ENCODE measurements around the gene GGT6. TPM values are rescaled to one million over a fixed set of nuclear protein-coding genes. Genes with fewer than 3 reads are reported as not detected.

The GGT6 gene
- total and polyA plus RNA-seq, 2 of the 13 experiments (the other 11 are each of a cell fraction or from before 2014, with no cell fraction given): 0.16 to 0.80 TPM

DNA sequence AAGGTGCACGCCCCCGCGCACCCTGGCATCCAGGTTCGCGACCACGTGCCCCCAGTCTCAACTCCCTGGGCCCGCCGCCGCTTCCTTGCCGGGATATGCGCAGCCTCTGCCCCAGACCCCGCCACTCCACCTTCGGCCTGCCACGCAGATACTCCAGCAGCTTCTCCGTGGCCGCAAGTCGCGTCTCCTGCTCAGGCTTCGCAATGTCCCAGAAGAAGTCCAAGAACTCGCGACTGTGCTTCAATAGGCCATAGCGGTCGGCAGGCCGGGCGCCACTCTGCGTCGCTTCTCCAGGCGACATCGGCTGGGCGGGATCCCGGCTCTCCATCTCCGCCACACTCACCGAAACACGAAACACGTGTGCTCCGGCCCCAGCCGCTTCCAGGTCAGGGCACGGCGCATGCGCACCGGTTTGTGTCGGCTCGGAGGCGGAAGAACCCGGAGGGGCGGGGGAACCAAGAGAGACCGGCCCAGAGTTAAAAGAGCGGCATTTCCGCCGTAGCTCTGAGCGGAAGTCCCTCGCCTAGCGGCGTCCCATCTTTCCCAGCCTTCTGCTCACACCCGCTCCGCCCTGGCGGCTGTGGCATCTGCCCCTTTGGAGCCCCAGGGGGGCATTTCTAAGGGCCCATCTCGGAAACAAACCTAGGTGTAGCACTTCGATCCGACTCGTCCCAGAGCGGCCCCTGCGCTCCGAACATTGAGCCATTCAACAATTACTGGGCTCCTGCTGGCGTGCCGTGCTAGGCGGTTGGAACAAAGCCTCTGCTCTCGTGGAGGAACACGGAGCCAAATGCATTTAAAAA, 5.2 kb downstream of the GGT6 start, which contains the start of gene MYBBP1A (continued):
- TF ChIP-seq ZNF839 (CRISPR knock-in tag; IDR thresholded peaks at IDR 0.05; ENCODE audit: borderline replicate concordance) (0 out of 2 replicates have a peak, but pooled peaks have one; percentile 5), ERF (CRISPR knock-in tag; IDR thresholded peaks at IDR 0.05) (peak; percentile 72; the same call in 1 of the 2 replicates), ZNF12 (CRISPR knock-in tag; IDR thresholded peaks at IDR 0.05) (0 out of 2 replicates have a peak, but pooled peaks have one; percentile 12), ZIK1 (CRISPR knock-in tag; IDR thresholded peaks at IDR 0.05; ENCODE audit: borderline replicate concordance, low read depth) (peak; percentile 76; the same call in 1 of the 2 replicates), EEA1 (CRISPR knock-in tag; IDR thresholded peaks at IDR 0.05; ENCODE audit: borderline replicate concordance) (peak; percentile 89; the same call in 1 of the 2 replicates), ZMYM4 (CRISPR knock-in tag; IDR thresholded peaks at IDR 0.05) (peak; percentile 76), ZNF30 (CRISPR knock-in tag; IDR thresholded peaks at IDR 0.05) (no peak; the same call in 1 of the 2 replicates), ZFP36L1 (CRISPR knock-in tag; IDR thresholded peaks at IDR 0.05) (peak; percentile 89; the same call in 1 of the 2 replicates), PHF8 (CRISPR knock-in tag; IDR thresholded peaks at IDR 0.05) (peak; percentile 88), KDM2A (CRISPR knock-in tag; IDR thresholded peaks at IDR 0.05; ENCODE audit: borderline replicate concordance, low read depth) (peak; percentile 66; the same call in 1 of the 2 replicates), POLR2A (IDR thresholded peaks at IDR 0.05; ENCODE audit: insufficient read depth in 1 of 2, low read depth in 2 of 2, low read length in 2 of 2) (peak; percentile 78 to 92), SOX6 (IDR thresholded peaks at IDR 0.05) (no peak), SOX6 (CRISPR knock-in tag; IDR thresholded peaks at IDR 0.05) (peak; percentile 69)
- TF ChIP-seq, protein P1, sequence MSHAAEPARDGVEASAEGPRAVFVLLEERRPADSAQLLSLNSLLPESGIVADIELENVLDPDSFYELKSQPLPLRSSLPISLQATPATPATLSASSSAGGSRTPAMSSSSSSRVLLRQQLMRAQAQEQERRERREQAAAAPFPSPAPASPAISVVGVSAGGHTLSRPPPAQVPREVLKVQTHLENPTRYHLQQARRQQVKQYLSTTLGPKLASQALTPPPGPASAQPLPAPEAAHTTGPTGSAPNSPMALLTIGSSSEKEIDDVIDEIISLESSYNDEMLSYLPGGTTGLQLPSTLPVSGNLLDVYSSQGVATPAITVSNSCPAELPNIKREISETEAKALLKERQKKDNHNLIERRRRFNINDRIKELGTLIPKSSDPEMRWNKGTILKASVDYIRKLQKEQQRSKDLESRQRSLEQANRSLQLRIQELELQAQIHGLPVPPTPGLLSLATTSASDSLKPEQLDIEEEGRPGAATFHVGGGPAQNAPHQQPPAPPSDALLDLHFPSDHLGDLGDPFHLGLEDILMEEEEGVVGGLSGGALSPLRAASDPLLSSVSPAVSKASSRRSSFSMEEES (CRISPR knock-in tag; IDR thresholded peaks at IDR 0.05): peak; percentile 53; the same call in 1 of the 2 replicates
- TF ChIP-seq, protein P2, sequence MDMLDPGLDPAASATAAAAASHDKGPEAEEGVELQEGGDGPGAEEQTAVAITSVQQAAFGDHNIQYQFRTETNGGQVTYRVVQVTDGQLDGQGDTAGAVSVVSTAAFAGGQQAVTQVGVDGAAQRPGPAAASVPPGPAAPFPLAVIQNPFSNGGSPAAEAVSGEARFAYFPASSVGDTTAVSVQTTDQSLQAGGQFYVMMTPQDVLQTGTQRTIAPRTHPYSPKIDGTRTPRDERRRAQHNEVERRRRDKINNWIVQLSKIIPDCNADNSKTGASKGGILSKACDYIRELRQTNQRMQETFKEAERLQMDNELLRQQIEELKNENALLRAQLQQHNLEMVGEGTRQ (IDR thresholded peaks at IDR 0.05; ENCODE audit: low read depth, low read length): no peak
- TF ChIP-seq, protein P2 (CRISPR knock-in tag; IDR thresholded peaks at IDR 0.05; ENCODE audit: borderline replicate concordance): peak; percentile 64
- TF ChIP-seq, protein P3, sequence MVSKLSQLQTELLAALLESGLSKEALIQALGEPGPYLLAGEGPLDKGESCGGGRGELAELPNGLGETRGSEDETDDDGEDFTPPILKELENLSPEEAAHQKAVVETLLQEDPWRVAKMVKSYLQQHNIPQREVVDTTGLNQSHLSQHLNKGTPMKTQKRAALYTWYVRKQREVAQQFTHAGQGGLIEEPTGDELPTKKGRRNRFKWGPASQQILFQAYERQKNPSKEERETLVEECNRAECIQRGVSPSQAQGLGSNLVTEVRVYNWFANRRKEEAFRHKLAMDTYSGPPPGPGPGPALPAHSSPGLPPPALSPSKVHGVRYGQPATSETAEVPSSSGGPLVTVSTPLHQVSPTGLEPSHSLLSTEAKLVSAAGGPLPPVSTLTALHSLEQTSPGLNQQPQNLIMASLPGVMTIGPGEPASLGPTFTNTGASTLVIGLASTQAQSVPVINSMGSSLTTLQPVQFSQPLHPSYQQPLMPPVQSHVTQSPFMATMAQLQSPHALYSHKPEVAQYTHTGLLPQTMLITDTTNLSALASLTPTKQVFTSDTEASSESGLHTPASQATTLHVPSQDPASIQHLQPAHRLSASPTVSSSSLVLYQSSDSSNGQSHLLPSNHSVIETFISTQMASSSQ (IDR thresholded peaks at IDR 0.05; ENCODE audit: low read depth): no peak
- TF ChIP-seq, protein P3 (CRISPR knock-in tag; IDR thresholded peaks at IDR 0.05; ENCODE audit: borderline replicate concordance): peak; percentile 58; the same call in 1 of the 2 replicates
- TF ChIP-seq, protein P4, sequence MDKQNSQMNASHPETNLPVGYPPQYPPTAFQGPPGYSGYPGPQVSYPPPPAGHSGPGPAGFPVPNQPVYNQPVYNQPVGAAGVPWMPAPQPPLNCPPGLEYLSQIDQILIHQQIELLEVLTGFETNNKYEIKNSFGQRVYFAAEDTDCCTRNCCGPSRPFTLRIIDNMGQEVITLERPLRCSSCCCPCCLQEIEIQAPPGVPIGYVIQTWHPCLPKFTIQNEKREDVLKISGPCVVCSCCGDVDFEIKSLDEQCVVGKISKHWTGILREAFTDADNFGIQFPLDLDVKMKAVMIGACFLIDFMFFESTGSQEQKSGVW (CRISPR knock-in tag; IDR thresholded peaks at IDR 0.05; ENCODE audit: borderline replicate concordance): no peak
- TF ChIP-seq, protein P5, sequence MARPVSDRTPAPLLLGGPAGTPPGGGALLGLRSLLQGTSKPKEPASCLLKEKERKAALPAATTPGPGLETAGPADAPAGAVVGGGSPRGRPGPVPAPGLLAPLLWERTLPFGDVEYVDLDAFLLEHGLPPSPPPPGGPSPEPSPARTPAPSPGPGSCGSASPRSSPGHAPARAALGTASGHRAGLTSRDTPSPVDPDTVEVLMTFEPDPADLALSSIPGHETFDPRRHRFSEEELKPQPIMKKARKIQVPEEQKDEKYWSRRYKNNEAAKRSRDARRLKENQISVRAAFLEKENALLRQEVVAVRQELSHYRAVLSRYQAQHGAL (CRISPR knock-in tag; IDR thresholded peaks at IDR 0.05; ENCODE audit: not compliant biosample characterization): peak; percentile 6
